GM18505 (cell line): ENCODE data around the gene C1QTNF12.

ENCODE experiments used
- ATAC-seq: cut with Tn5 transposase; IDR thresholded peaks from one replicate; pipeline ENCODE4 v1.9.1; 2021; ENCODE audit not compliant: unreplicated experiment
- POLR2A ChIP-seq: IDR thresholded peaks from 4 replicates; pipeline ENCODE4 v1.6.1; 2011; ENCODE audit warnings: borderline replicate concordance; ENCODE audit not compliant: insufficient read depth, insufficient read length; ENCODE audit errors: extremely low read depth

The C1QTNF12 gene, protein sequence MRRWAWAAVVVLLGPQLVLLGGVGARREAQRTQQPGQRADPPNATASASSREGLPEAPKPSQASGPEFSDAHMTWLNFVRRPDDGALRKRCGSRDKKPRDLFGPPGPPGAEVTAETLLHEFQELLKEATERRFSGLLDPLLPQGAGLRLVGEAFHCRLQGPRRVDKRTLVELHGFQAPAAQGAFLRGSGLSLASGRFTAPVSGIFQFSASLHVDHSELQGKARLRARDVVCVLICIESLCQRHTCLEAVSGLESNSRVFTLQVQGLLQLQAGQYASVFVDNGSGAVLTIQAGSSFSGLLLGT

DNA sequence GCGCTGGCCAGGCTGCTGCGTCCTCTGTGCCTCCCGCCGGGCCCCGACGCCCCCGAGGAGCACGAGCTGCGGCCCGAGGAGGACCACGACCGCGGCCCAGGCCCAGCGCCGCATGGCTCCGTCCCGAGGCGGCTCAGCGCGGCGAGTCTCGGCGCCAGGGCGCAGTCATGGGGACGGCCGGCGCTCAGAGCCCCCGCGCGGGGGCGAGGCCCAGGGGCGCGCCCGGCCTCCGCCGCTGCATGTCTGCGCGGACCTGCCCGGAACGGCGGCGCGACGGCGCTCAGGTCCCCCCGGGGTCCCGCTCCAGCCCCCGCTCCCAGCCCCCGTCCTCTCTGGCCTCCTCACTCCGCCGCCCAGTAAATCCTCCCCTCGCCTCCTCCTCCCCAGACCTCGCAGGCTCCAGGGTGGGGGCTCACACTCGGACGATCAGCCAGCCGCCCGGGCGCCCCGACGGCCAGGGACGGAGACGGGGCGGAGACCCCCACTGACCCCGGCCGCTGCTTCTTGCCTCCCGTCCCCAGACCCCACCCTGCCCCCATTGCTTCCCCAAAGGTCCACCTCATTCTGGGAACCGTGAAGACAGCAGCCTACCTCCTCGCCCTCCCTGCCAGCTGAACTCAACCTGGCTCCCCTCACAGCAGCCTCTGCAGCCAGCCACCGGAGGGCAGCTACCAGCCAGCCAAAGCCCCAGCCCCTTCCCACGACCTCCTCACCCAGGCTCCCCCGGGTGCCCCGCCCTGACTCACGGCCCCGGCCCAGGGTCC is at the start of gene C1QTNF12:
Gene C1QTNF12 (minus strand): TSS at position 146 of the 764 bp plus-strand sequence. CDS start 32 bp downstream, at position 114.
- ATAC-seq = no peak
- TF ChIP-seq POLR2A = no peak

DNA sequence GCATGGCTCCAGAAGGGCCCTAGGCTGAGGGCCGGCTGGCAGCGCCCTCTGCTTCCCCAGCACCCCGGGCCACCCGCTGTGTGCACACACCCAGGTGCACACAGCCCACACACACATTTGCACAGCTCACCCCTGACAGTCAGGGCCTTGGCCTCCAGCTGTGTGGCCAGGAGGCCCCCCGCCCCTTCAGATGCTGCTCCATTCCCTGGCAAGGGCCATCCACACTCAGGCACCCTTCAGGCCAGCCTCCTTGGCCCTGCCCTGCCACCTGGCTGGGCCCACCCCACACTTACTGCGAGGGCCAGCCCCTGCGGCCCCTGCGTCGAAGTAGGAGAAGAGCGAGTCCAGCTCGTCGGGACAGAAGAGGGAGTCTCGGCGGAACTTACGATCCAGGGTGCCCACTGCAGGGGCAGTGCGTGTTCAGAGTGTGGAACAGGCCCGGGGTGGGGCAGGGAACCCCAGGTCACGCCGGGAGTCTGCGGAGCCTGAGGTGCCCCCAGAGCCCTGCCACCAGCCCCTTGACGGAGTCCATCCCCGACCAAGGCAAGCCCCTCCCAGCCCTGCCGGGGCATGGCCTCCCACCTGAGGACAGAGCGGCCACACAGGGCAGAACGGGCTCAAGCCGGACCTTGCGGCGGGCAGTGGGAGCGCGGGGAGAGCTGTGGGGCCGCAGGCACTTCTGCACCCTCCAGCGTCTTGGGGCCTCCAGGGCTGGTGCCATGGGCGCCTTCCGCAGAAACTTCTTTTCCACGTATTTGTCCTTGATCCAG is 48.8 kb upstream of the C1QTNF12 start:
- no peak for ATAC-seq
- no peak for TF ChIP-seq POLR2A

DNA sequence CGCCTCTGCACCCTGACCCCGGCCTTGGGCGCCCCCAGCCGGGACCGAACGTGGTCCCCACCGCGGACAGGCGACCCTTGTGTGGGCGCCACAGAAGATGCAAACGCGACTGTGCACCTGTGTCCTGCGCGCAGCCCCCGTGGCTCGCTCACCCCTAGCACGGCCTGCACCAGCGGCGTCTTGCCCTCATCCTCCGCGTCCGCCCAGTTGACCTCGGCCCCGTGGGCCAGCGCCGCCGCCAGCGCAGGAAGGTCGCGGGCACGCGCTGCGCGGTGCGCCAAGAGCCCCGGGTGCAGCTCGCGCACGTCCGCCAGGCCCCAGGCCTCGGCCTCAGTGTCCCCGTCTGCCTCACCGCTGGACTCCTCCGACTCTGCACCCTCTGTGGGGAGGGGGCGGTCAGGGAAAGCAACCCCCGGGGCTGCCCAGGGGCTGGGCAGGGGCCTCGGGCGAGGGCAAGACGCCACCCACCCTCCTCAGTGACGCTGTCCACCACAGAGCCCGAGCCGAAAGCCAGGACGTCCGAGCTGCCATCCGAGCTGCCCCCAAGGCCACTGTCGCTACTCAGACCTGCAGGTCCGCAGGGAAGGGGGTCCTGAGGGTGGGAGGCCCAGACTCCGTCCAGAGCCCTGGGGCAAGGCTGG is 47.8 kb upstream of the C1QTNF12 start:
- no peak for TF ChIP-seq POLR2A
- no peak for ATAC-seq

DNA sequence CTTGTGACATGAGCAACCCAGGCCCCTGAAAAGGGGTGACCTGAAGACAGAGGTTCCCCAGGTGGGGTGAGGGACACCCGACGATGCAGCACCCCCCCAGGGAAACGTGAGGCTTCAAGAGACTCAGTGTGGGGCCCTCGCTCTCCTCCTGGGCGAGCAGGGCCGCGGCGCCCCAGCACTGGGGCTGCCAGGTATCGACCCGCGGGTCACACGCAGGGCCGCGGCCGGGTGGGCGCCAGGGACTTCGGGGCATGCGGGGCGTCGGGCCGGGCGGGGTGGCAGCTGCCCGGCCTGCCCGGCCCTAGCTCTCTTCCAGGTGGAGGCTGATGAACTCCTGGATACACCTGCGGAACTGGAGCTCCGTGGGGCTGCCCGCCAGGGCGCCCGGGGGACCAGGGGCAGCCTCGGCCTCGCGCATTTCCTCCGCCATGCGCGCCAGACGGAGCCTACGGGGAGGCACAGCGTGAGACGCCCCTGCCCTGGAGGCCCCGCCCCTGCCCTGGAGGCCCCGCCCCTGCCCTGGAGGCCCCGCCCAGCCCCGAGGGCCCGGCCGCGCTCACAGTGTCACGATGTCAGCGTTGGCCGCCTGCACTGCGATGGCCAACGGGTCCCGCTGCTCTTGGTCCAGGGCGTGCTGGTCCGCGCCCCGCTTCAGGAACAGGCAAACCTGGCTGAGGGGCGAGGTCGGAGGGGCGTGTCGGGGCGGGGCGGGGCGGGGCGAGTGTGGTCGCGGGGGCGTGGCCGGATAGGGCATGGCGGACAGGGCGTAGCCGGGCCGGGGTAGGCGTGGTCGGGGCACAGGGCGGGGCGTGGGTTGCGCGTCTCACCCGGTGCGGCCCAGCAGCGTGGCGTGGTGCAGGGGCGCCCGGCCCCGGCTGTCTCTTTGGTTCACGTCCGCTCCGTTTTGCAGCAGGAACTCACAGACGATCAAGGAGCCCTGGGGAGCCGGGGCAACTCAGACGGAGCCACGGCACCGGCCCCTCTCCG is 47.0 kb upstream of the C1QTNF12 start:
- TF ChIP-seq POLR2A = no peak
- no peak for ATAC-seq

DNA sequence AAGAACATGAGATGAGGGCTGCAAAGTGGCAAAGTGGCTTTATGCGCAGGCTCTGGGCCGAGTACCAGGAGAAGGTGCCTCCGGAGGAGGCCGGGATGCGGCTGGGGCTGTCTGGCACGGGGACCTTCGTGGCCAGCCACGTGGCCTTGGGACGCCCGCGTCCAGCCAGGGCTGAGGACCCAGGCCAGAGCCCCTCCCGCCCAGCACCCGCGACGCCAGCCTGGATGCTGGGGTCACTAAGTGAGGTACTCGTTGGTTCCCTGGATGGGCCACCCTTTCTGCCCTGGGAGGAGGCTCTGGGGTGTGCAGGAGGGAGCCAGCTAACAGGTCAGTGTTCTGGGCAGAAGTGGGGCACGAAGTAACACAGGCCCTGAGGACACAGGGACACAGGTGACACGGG is 46.3 kb upstream of the C1QTNF12 start:
- no peak for TF ChIP-seq POLR2A
- ATAC-seq = no peak

DNA sequence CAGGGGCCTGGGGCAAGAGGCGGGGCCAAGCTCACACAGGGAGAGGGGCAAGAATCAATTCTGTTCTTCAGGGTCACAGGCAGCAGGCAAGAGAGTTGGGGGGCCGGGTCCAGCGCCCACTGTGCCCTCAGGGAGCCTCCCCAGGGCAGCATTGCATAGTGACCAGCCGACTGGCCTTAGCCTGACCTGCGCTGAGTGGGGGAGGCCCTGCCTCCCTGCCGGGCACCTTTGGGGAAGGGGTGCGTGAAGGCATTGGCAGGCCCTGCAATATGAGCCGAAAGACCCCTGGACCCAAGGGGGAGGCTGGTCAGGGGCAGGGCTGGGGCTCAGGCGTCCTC is 45.9 kb upstream of the C1QTNF12 start:
- no peak for ATAC-seq
- no peak for TF ChIP-seq POLR2A

DNA sequence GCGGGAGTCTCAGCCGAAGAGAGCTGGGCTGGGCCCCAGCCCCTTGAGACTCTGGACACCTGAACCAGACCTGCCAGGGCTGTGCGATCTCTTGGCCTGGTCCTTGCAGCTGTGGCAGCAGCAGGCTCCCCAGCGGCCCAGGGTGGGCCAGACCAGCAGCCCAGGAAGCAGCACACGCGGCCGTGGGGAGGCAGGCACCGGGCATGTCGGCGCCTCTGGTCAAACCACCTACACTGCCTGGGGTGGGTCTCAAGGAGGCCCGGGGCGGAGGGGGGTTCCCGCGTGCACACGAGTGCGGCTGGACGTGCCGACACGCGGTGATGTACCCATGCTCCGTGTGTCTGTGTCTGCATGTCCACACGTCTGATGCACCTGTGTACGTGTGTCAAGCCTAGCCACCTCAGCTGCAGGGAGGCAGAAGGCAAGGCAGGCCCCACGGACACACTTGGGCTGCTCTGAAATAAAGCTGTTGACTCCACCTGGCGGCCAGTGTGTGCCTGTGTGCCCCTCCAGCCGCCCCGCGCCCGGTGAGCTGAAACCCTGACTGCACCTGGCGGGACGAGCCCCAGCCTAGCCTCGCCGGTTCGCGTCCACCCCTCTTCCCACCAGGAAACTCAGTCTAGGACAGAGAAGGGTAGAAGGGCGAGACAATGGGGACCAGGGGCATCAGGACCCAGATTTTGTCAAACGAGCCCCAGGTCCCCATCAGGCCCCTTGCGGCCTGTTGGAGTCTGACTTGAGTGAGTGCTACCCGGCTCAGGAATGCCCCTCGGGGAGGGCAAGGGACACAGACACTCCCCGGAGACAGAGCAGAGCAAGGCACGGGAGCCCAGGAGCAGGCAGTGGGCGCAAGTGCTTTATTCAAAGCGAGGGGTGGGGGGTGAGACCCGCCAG is 45.3 kb upstream of the C1QTNF12 start:
- peak; percentile 46 for ATAC-seq
- TF ChIP-seq POLR2A = no peak

DNA sequence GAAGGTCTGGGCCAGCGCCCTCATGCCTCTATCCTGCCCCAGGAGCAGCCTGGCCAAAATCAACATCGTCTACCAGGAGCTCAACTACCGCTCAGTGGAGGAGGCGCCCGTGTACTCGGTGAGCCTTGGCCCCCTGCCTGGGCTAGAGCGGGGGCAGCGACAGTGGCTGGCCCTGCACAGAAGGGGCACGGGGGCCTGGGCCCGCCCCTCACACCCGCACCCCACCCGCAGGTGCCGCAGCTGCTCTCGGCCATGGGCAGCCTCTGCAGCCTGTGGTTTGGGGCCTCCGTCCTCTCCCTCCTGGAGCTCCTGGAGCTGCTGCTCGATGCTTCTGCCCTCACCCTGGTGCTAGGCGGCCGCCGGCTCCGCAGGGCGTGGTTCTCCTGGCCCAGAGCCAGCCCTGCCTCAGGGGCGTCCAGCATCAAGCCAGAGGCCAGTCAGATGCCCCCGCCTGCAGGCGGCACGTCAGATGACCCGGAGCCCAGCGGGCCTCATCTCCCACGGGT is 44.6 kb upstream of the C1QTNF12 start:
- no peak for ATAC-seq
- TF ChIP-seq POLR2A = no peak

DNA sequence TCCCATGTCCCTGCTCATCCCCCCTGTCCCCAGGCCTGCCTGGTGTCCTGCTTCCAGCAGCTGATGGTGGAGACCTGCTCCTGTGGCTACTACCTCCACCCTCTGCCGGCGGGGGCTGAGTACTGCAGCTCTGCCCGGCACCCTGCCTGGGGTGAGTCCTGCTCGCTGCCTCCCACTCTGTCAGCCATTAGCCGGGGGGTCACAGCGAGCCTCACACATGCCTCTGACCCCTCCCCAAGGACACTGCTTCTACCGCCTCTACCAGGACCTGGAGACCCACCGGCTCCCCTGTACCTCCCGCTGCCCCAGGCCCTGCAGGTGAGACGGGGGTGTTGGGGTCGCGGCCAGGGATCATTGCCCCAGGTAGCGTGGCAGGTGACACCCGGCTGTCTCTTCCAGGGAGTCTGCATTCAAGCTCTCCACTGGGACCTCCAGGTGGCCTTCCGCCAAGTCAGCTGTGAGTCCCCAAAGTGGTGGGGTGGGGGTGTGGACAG is 43.8 kb upstream of the C1QTNF12 start:
- no peak for TF ChIP-seq POLR2A

DNA sequence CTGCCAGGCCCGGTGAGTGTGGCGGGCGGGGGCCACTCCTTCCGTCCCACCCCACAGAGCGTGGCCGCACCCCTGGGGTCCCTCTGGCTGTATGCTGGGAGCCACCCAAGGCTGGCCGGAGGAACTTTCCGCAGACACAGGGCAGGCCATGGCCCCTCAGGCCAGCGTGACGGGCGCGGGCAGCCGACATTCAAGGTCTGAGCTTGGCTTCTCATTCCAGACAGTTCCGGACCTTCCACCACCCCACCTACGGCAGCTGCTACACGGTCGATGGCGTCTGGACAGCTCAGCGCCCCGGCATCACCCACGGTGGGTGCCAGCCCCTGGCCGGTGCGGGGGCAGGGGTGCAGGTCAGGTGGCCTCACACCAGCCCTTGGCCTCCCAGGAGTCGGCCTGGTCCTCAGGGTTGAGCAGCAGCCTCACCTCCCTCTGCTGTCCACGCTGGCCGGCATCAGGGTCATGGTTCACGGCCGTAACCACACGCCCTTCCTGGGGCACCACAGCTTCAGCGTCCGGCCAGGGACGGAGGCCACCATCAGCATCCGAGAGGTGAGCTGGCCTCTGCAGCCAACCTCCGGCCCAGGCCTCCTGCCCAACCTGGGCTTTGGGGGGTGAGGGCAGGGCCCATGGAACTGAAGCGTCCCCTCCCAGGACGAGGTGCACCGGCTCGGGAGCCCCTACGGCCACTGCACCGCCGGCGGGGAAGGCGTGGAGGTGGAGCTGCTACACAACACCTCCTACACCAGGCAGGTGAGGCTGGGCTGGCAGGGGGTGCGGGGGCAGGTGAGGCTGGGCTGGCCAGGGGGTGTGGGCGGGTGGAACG is 41.0 kb upstream of the C1QTNF12 start:
- ATAC-seq = no peak
- TF ChIP-seq POLR2A = no peak

More for the DNA sequence above, 43.8 kb upstream of the C1QTNF12 start:
- ATAC-seq = no peak

DNA sequence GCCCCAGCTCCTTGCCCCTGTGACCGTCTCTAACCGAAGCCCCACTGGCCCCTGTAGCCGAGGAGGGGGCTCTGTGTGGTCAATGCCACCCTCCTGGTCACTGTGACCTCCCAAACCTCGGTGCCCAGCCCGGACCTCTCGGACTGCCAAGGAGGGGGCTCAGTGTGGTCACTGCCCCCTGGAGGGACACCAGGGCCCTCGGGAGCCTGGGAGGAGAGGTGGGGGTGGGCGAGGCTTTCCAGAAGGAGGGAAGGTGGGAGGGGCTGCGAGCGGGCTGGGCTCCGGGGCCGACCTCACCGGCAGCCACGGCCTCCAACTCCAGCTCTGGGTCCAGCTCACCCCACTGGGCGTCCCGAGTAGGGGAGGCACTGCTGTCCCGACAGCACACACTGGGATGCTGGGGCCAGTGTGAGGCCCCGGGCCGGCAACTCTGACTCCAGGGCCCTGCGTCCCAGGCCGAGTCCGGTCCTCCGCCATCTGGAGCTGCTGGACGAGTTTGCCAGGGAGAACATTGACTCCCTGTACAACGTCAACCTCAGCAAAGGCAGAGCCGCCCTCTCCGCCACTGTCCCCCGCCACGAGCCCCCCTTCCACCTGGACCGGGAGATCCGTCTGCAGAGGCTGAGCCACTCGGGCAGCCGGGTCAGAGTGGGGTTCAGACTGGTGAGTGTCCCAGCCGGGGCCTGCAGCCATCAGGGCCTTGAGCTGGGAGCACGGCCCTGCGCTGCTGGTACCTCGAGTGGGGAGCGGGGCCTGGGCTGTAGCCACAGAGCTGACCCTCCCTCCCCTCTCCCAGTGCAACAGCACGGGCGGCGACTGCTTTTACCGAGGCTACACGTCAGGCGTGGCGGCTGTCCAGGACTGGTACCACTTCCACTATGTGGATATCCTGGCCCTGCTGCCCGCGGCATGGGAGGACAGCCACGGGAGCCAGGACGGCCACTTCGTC is 40.1 kb upstream of the C1QTNF12 start:
- TF ChIP-seq POLR2A = no peak
- no peak for ATAC-seq
